ENCODE results near the gene MKNK1.
"Not testable (repeated sequence)": the region's sequence is repeated elsewhere in the genome, so short reads cannot be mapped to it uniquely, and the experiment has no call there.

Gene MKNK1
- 29.5 to 35.4 (median 34.5) reads per million in 3 experiments for total RNA-seq

- DNase-seq, result peak; percentile 98
Measured at GRCh38 chr1:46603858-46604549, at the start of gene MKNK1. Gene MKNK1 (minus strand): TSS chr1:46604268. CDS start chr1:46583327, 20,941 bp downstream.

DNA sequence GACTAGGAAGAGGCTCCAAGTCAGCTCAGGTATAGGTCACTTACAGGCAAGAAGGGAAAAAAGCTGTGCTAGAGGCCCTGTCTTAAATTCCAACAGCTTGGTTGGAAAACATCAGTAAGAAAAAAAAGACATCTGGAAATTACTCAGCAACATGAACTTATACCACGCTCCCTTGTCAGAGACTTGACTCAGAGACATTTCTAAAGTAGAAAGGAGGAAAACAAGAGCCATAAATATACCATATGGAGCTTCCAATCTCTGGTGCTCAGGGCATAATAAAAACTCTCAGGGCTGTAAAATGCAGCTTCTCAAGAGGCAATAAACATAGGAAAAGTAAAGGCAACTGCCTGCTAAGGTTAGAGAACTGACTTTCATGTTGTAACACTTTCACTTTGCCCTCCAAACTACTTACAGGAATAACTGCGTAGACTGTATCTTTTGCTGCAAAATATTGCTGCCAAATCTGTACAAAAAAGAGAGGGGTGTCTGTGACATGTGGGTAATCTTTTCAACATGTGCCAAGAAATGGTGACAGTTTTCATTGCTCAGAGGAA, 49.4 kb upstream of the MKNK1 start:
- DNase-seq, result no peak

DNA sequence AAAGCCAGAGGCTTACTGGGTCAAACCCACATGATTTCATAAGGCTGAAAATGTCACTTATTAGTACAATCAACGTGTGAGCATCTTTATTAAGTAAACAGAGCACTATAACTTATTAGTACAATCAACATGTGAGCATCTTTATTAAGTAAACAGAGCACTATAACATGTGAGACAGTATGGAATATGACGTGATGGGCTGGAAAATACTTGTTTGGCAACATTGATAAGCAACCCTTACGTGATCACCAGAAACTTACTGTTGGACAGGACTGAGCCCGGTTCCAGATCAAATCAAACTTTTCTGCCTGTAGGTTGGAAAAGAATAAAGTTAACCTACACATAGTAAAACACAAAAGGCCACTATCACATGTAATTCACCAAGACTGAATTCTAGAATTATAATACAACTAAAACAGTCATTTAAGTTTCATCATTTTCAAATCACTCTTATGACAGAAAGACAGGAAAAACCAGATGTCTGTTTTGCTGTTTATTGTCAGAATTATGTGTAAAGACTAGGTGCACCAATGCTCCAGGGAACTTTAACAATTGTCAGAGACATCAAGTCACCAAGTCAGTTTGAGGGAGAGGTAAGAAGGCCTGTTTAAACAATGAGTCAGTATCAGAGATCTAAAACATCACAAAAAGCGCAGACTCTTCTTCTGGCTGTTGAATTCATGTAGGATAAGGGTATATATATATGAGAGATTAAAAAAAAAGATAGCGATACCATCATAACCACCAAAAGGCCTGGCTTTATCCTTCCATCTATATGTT, 48.4 kb upstream of the MKNK1 start:
- DNase-seq, result no peak

- not testable (repeated sequence) for DNase-seq
Measured at GRCh38 chr1:46651152-46651551, 47.1 kb upstream of the MKNK1 start.

DNA sequence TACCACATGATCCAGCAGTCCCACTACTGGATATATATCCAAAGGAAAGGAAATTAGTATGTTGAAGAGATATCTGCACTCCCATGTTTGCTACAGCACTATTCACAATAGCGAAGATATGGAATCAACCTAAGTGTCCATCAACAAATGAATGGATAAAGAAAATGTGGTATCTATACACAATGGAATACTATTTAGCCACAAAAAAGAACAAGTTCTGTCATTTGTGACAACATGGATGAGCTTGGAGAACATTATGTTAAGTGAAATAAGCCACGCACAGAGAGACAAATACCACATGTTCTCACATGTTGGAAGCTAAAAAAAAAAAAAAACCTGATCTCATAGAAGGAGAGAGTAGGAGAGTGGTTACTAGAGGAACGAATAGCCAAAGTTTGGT, 46.4 kb upstream of the MKNK1 start:
- DNase-seq, result no peak

DNA sequence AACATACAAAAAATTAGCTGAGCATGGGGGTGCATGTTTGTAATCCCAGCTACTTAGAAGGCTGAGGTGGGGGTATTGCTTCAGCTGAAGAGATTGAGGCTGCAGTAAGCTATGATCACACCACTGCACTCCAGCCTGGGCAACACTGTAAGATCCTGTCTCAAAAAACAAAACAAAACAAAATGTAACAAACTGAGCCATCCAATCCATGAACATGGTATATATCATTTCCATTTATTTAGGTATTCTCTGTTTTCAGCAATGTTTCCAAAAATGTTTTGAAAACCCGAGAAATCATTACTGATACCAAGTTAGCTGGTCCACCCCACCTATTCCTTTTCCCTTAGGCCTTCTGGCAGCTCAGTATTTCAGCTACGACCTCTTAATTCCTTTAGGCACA, 45.7 kb upstream of the MKNK1 start:
- DNase-seq, result no peak

- no peak for DNase-seq
Measured at GRCh38 chr1:46647611-46648010, 43.5 kb upstream of the MKNK1 start.

- DNase-seq, result no peak
Measured at GRCh38 chr1:46646844-46647243, 42.8 kb upstream of the MKNK1 start.

GRCh38 chr1:46646331-46646730, 42.3 kb upstream of the MKNK1 start:
- DNase-seq, result no peak

DNA sequence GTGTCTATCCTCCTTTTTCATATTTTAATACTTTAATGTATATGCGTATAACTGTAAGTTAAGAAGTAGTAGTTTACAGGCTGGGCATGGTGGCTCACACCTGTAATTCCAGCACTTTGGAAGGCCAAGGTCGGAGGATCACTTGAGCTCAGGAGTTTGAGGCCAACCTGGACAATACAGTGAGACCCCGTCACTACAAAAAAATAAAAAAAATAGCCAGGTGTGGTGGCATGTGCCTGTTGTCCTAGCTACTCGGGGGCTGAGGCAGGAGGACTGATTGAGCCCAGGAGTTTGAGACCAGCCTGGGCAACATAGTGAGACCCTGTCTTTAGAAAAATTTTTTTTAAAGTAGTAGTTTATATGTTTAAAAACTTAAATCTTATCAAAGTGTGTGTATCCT, 41.7 kb upstream of the MKNK1 start:
- DNase-seq, result no peak

DNA sequence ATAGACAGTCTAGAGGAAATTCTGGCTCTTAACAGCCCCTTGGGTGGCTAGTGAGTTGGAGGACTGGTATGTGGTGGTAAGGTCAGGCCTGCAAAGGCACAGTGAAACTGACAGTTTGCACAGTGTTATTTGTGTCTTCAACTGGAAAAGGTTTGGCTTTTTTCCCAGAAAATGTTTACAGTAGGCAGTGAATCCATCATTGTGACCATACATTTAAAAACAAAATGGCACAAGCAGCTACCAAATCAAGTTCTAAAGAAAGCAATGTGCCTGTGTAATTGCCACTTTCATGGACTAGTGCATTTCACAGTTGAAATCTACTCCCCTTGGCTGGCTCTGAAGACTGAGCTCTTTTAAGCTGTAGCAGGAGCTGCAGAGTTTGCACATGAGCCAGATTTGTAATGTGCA, 39.3 kb upstream of the MKNK1 start:
- DNase-seq, result no peak

- no peak for DNase-seq
Measured at GRCh38 chr1:46642115-46642680, 38.1 kb upstream of the MKNK1 start.

GRCh38 chr1:46639547-46639946, 35.5 kb upstream of the MKNK1 start:
- no peak for DNase-seq

DNA sequence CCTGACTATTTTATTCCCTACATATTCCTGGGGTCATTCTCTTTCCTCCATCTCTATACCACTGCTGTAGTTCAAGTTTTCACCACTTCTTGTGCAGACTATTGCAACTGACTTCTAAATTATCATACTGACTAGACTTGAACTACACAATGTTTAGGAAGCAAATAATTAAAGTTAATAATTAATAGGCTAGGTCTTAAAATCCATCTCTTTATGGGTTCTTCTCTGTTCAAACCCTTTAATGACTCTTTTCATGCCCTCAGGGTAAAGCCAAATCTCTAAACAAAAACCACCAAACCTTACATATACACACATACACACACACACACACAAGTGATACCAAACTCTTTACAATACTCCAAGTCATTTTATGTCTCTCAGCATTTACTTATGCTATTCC, 34.9 kb upstream of the MKNK1 start:
- no peak for DNase-seq

- DNase-seq, result no peak
Measured at GRCh38 chr1:46637444-46638083, 33.5 kb upstream of the MKNK1 start.

DNA sequence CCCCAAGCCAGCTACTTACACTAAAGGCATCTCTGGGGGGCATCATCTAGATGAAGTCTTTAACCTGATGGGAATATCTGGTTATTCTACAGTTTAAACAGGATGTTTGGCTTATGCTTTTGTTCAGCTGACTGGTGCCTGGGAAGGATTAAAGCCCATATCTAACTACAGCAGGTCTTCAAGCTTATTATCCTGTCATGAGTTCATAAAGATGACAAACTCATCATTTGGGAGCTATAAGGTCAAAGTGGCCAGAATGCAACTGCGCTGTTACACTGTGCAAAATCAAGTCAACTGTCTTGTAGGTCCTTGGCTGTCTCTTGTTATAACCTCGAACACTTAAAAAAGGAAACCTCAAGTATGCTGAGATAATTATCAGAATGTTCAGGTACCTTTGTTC, 31.1 kb upstream of the MKNK1 start:
- no peak for DNase-seq

DNA sequence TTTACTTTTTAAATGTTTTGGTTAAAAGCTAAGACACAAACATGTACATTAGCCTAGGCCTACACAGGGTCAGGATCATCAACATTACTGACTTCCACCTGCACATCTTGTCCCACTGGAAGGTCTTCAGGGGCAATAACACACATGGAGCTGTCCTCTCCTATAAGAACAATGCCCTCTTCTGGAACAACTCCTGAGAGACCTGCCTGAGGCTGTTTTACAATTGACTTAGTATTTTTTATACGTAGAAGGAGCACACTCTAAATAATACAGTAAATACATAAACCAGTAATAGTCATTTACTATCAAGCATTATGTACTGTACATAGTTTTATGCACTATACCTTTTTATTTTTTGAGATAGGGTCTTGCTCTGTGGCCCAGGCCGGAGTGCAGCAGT, 26.7 kb upstream of the MKNK1 start:
- DNase-seq, result no peak

- no peak for DNase-seq
Measured at GRCh38 chr1:46623743-46624644, 19.9 kb upstream of the MKNK1 start.

DNA sequence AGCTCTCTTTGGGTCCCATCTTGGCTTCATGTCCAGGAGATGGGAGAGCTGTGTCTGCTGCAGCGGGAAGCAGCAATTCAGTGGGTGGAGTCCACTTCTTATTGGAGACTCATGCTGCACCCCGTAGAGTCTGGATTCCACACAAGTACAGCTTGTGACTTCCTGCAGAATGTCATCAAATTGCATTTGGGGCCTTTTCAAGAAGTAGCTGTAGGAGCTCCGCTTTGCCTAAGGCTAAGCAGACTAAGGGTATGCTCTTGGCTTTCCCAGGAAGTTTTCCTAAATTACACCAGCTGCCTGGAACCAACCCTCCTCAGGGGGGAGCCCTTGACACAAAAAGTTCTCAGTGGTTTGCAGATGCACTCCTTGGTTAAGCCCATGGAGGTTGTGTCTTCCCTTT, 18.3 kb upstream of the MKNK1 start:
- no peak for DNase-seq

GRCh38 chr1:46621930-46622329, 17.9 kb upstream of the MKNK1 start:
- DNase-seq, result no peak

- no peak for DNase-seq
Measured at GRCh38 chr1:46619656-46620258, 15.7 kb upstream of the MKNK1 start.

Data from central memory CD4-positive, alpha-beta T cell (primary cell).